IMR-90 (cell line): ENCODE data around the gene CDK5RAP2. TPM values are rescaled to one million over a fixed set of nuclear protein-coding genes. Genes with fewer than 3 reads are reported as not detected.

ENCODE experiments used
- ATAC-seq: fragments of 200-7000 bp; cut with Tn5 transposase; 2 replicates; pipeline ENCODE4 v1.9.1; 2020; ENCODE audit warnings: low read depth, mild to moderate bottlenecking, moderate library complexity
- BruUV-seq: library from RNA; stranded (reverse); fragments of 400-500 nt; replicated peaks from 2 replicates; lab custom pipeline; 2021; lab: Mats Ljungman, UMichigan
- CTCF ChIA-PET: fragments of 300-600 bp; formaldehyde crosslinking; extraction: SDS; loops from one replicate; lab custom pipeline; 2021; ENCODE audit warnings: antibody characterized with exemption; lab: Yijun Ruan, JAX
- POLR2A ChIA-PET: fragments of 300-600 bp; sonication (Branson Sonifier 250); formaldehyde crosslinking; loops from one replicate; lab custom pipeline; 2022; ENCODE audit warnings: antibody characterized with exemption; ENCODE audit not compliant: unreplicated experiment; lab: Charles Lee
- DNase-seq: peaks from one replicate; pipeline ENCODE4 v3.0.0; 2013
- H2AFZ ChIP-seq: replicated peaks from 2 replicates; pipeline ENCODE3; 2013; ENCODE audit warnings: low read length, mild to moderate bottlenecking; ENCODE audit not compliant: poor library complexity
- H2AK5ac ChIP-seq: 2 replicates; pipeline ENCODE4 v1.6.1; 2013; ENCODE audit warnings: low read depth, low read length, inconsistent platforms
- H2AK9ac ChIP-seq: replicated peaks from 2 replicates; pipeline ENCODE3; 2013; ENCODE audit warnings: mild to moderate bottlenecking, low read depth, low read length, moderate library complexity; ENCODE audit not compliant: poor library complexity
- H2BK120ac ChIP-seq: 2 replicates; pipeline ENCODE4 v1.6.1; 2013; ENCODE audit warnings: low read depth, low read length, inconsistent platforms
- H2BK15ac ChIP-seq: 3 replicates; pipeline ENCODE4 v1.6.1; 2013; ENCODE audit warnings: low read depth, low read length, inconsistent platforms
- H2BK20ac ChIP-seq: 2 replicates; pipeline ENCODE4 v1.6.1; 2013; ENCODE audit warnings: low read depth, mild to moderate bottlenecking, inconsistent platforms, low read length, moderate library complexity
- H2BK5ac ChIP-seq: 2 replicates; pipeline ENCODE4 v1.6.1; 2013; ENCODE audit warnings: mild to moderate bottlenecking, low read depth, low read length, inconsistent platforms; ENCODE audit not compliant: poor library complexity, severe bottlenecking
- H3K14ac ChIP-seq: replicated peaks from 2 replicates; pipeline ENCODE4 v1.6.1; 2013; ENCODE audit warnings: low read depth, low read length, inconsistent platforms
- H3K18ac ChIP-seq: 2 replicates; pipeline ENCODE4 v1.6.1; 2013; ENCODE audit warnings: low read depth, low read length, control low read depth
- H3K23ac ChIP-seq: 2 replicates; pipeline ENCODE4 v1.6.1; 2013; ENCODE audit warnings: low read depth, low read length, inconsistent platforms
- H3K27ac ChIP-seq: 2 replicates; pipeline ENCODE4 v1.5.1; 2013; ENCODE audit warnings: mild to moderate bottlenecking, control low read depth, low read length; ENCODE audit not compliant: insufficient read depth
- H3K27me3 ChIP-seq: 2 replicates; pipeline ENCODE4 v1.6.1; 2013; ENCODE audit warnings: low read length; ENCODE audit not compliant: control insufficient read depth, insufficient read depth
- H3K36me3 ChIP-seq: 2 replicates; pipeline ENCODE4 v1.6.1; 2013; ENCODE audit warnings: low read length, mixed read lengths; ENCODE audit not compliant: control insufficient read depth, insufficient read depth
- H3K4ac ChIP-seq: 2 replicates; pipeline ENCODE4 v1.6.1; 2013; ENCODE audit warnings: low read depth, low read length, inconsistent platforms
- H3K4me1 ChIP-seq: 2 replicates; pipeline ENCODE4 v1.6.1; 2013; ENCODE audit warnings: low read length, mixed read lengths; ENCODE audit not compliant: control insufficient read depth, insufficient read depth
- H3K4me2 ChIP-seq: 2 replicates; pipeline ENCODE4 v1.6.1; 2013; ENCODE audit warnings: low read depth, mild to moderate bottlenecking, control low read depth, low read length, moderate library complexity
- H3K4me3 ChIP-seq: 2 replicates; pipeline ENCODE4 v1.5.1; 2013; ENCODE audit warnings: low read depth, mild to moderate bottlenecking, control low read depth, low read length, moderate library complexity; ENCODE audit not compliant: insufficient read depth
- H3K56ac ChIP-seq: 2 replicates; pipeline ENCODE4 v1.6.1; 2013; ENCODE audit warnings: low read length, inconsistent platforms; ENCODE audit not compliant: insufficient read depth; ENCODE audit errors: extremely low read depth
- H3K79me1 ChIP-seq, 2 experiments: 2 replicates each; pipeline ENCODE4 v1.6.1; 2013; ENCODE audit warnings: low read length in 2 of 2, inconsistent platforms in 1 of 2, low read depth in 1 of 2
- H3K9ac ChIP-seq: 2 replicates; pipeline ENCODE4 v1.6.1; 2013; ENCODE audit warnings: low read depth, low read length, control low read depth
- H3K9me1 ChIP-seq: 2 replicates; pipeline ENCODE4 v1.6.1; 2013; ENCODE audit warnings: low read length, inconsistent platforms; ENCODE audit not compliant: insufficient read depth
- H3K9me3 ChIP-seq: 2 replicates; pipeline ENCODE4 v1.6.1; 2013; ENCODE audit warnings: low read length; ENCODE audit not compliant: control insufficient read depth, insufficient read depth
- H4K20me1 ChIP-seq: 2 replicates; pipeline ENCODE4 v1.6.1; 2013; ENCODE audit warnings: low read length, inconsistent platforms; ENCODE audit not compliant: insufficient read depth
- H4K5ac ChIP-seq: 2 replicates; pipeline ENCODE4 v1.6.1; 2013; ENCODE audit warnings: mild to moderate bottlenecking, low read depth, low read length, control low read depth
- H4K8ac ChIP-seq, 2 experiments: 2 replicates each; pipeline ENCODE4 v1.6.1; 2013; ENCODE audit warnings: low read depth in 2 of 2, low read length in 2 of 2, control low read depth in 1 of 2, inconsistent platforms in 1 of 2
- H4K91ac ChIP-seq: 2 replicates; pipeline ENCODE4 v1.6.1; 2013; ENCODE audit warnings: low read depth, low read length, inconsistent platforms; ENCODE audit not compliant: insufficient read depth
- BHLHE40 ChIP-seq: fragments of 150-350 bp; IDR thresholded peaks from 2 replicates; pipeline ENCODE4 v1.6.1; 2016; ENCODE audit warnings: mild to moderate bottlenecking, low read depth, low read length
- CEBPB ChIP-seq: IDR thresholded peaks from 2 replicates; pipeline ENCODE4 v1.6.1; 2012; ENCODE audit warnings: low read depth, low read length, improper control_type of control experiment
- CHD1 ChIP-seq: IDR thresholded peaks from 2 replicates; pipeline ENCODE4 v1.6.1; 2012; ENCODE audit warnings: low read depth, low read length, improper control_type of control experiment
- CTCF ChIP-seq: conservative IDR thresholded peaks from 2 replicates; pipeline ENCODE4 v1.5.1; 2012; ENCODE audit warnings: mild to moderate bottlenecking, low read depth, low read length, improper control_type of control experiment
- ELK1 ChIP-seq: fragments of 150-350 bp; IDR thresholded peaks from 2 replicates; pipeline ENCODE4 v1.6.1; 2016; ENCODE audit warnings: low read depth, mild to moderate bottlenecking, low read length, moderate library complexity, borderline replicate concordance
- FOS ChIP-seq: fragments of 150-350 bp; IDR thresholded peaks from 2 replicates; pipeline ENCODE4 v1.6.1; 2016; ENCODE audit warnings: low read depth, low read length
- MAFK ChIP-seq: IDR thresholded peaks from 2 replicates; pipeline ENCODE4 v1.6.1; 2012; ENCODE audit warnings: low read depth, low read length, improper control_type of control experiment
- MAZ ChIP-seq: IDR thresholded peaks from 2 replicates; pipeline ENCODE4 v1.6.1; 2012; ENCODE audit warnings: low read depth, mild to moderate bottlenecking, low read length, improper control_type of control experiment, moderate library complexity, borderline replicate concordance
- MXI1 ChIP-seq: IDR thresholded peaks from 2 replicates; pipeline ENCODE4 v1.6.1; 2012; ENCODE audit warnings: low read depth, mild to moderate bottlenecking, low read length, moderate library complexity, borderline replicate concordance
- NFE2L2 ChIP-seq: fragments of 150-350 bp; IDR thresholded peaks from 2 replicates; pipeline ENCODE4 v1.6.1; 2016; ENCODE audit warnings: low read depth, mild to moderate bottlenecking, low read length
- POLR2A ChIP-seq: IDR thresholded peaks from 2 replicates; pipeline ENCODE4 v1.6.1; 2012; ENCODE audit warnings: mild to moderate bottlenecking, low read depth, low read length
- RAD21 ChIP-seq: IDR thresholded peaks from 2 replicates; pipeline ENCODE4 v1.6.1; 2012; ENCODE audit warnings: low read length, improper control_type of control experiment
- RCOR1 ChIP-seq: IDR thresholded peaks from 2 replicates; pipeline ENCODE4 v1.6.1; 2012; ENCODE audit warnings: mild to moderate bottlenecking, low read length, improper control_type of control experiment; ENCODE audit not compliant: insufficient replicate concordance
- RFX5 ChIP-seq: IDR thresholded peaks from 2 replicates; pipeline ENCODE4 v1.8.0; 2012; ENCODE audit warnings: low read depth, mild to moderate bottlenecking, low read length, moderate library complexity
- SMC3 ChIP-seq: fragments of 150-350 bp; IDR thresholded peaks from 2 replicates; pipeline ENCODE4 v1.6.1; 2016; ENCODE audit warnings: low read depth, mild to moderate bottlenecking, antibody characterized with exemption, low read length, moderate library complexity
- USF2 ChIP-seq: fragments of 150-350 bp; IDR thresholded peaks from 2 replicates; pipeline ENCODE4 v1.6.1; 2017; ENCODE audit warnings: mild to moderate bottlenecking, antibody characterized with exemption, low read length, low read depth
- WGBS, 2 experiments: methylation state at CpG; one replicate each; pipeline versions ENCODE4 v1.1.5 to v1.1.7; 2013; ENCODE audit warnings: missing lambda C conversion rate in 2 of 2; ENCODE audit not compliant: insufficient read length in 1 of 2; ENCODE audit errors: extremely low coverage in 2 of 2; 5-methylcytosine and 5-hydroxymethylcytosine counted together
- dilution Hi-C: fragments of 300-500 bp; cut with HindIII; formaldehyde crosslinking; loops from one replicate; pipeline ENCODE4 v1.14.3; 2018; ENCODE audit warnings: low sequenced_read_pairs; ENCODE audit not compliant: unreplicated experiment
- in situ Hi-C: fragments of 300-500 bp; cut with MboI; formaldehyde crosslinking; loops from 3 replicates; pipeline ENCODE4 v1.14.3; 2019; ENCODE audit warnings: low sequenced_read_pairs, inconsistent platforms, mixed read lengths
- intact Hi-C: fragments of 100-400 bp; cut with micrococcal nuclease; formaldehyde crosslinking; loops from 2 replicates; pipeline ENCODE4 v1.10.0; 2022
- polyA plus RNA-seq, 3 experiments: library from polyadenylated mRNA; depleted of rRNA; stranded (reverse); fragments of >200 nt; gene quantifications; 2 replicates each; pipeline ENCODE4 v1.2.3, GENCODE V29; 2012; ENCODE audit warnings: low replicate concordance in 1 of 3
- total RNA-seq: library from RNA; depleted of rRNA; stranded (reverse); fragments of >200 nt; gene quantifications from 2 replicates; pipeline ENCODE4 v1.2.3, GENCODE V29; 2012

The CDK5RAP2 gene
- total and polyA plus RNA-seq, 2 of the 4 experiments (the other 2 are of a cell fraction): 29.5 to 31.7 TPM

GRCh38 chr9:120358877-120359276, 221.1 kb downstream of the CDK5RAP2 start:
- H2BK120ac ChIP-seq: no peak overlapping the region
- ChIA-PET CTCF (no interaction called here), POLR2A (no interaction called here)
- no peaks in the 10 kb centered on the region for H3K27me3 ChIP-seq
- ATAC-seq (no peak), DNase-seq (no peak)
- no peak overlapping the region for H2AK9ac ChIP-seq
- H3K9ac ChIP-seq: no peak overlapping the region
- H3K18ac ChIP-seq: no peak overlapping the region
- H3K9me3 ChIP-seq: no peaks in the 10 kb centered on the region
- peaks cover 2% of the 10 kb centered on the region; the same call in 1 of the 2 replicates for H3K4me1 ChIP-seq
- no TSS peak for BruUV-seq
- H4K5ac ChIP-seq: no peak overlapping the region
- TF ChIP-seq POLR2A: no peak
- TF ChIP-seq CHD1: no peak
- TF ChIP-seq MXI1: no peak
- TF ChIP-seq SMC3: no peak
- TF ChIP-seq MAFK: no peak
- no peak for TF ChIP-seq RCOR1
- no peak for TF ChIP-seq ELK1
- TF ChIP-seq FOS: no peak
- no peak for TF ChIP-seq USF2
- TF ChIP-seq MAZ: no peak
- no peak for TF ChIP-seq RFX5
- no peak for TF ChIP-seq CEBPB
- no peak for TF ChIP-seq CTCF
- no peak for TF ChIP-seq RAD21
- TF ChIP-seq BHLHE40: no peak
- TF ChIP-seq NFE2L2: no peak
- no peaks in the 10 kb centered on the region; the same call in 1 of the 2 replicates for H3K9me1 ChIP-seq
- H2BK15ac ChIP-seq: no peak overlapping the region
- H3K36me3 ChIP-seq: no peaks in the 10 kb centered on the region
- dilution Hi-C loops: no loop called here
- no peak overlapping the region for H2AFZ ChIP-seq
- H3K27ac ChIP-seq: no peak overlapping the region
- H3K4ac ChIP-seq: no peak overlapping the region
- WGBS, 2 experiments: 93% methylated on average over 5 of the region's 7 CpGs; no CpG with 5 or more reads in 1 of the 2 experiments
- no peak overlapping the region for H4K91ac ChIP-seq
- no peak overlapping the region for H3K4me3 ChIP-seq
- H2BK20ac ChIP-seq: no peak overlapping the region
- no peaks in the 10 kb centered on the region for H3K79me1 ChIP-seq
- intact Hi-C loops: no loop called here
- no peak overlapping the region for H3K23ac ChIP-seq
- in situ Hi-C loops: loop anchor here (10.0 kb wide), 1 partner anchor 394 kb away; no protein-coding TSS in a partner anchor
- no peak overlapping the region for H3K14ac ChIP-seq
- no peak overlapping the region for H4K8ac ChIP-seq
- H3K4me2 ChIP-seq: no peak overlapping the region
- H2AK5ac ChIP-seq: no peak overlapping the region
- no peak overlapping the region for H2BK5ac ChIP-seq
- H4K20me1 ChIP-seq: no peaks in the 10 kb centered on the region
- H3K56ac ChIP-seq: no peak overlapping the region
